Neural cell (in vitro differentiated cells): Measurements from ENCODE around the gene PTPRN2. TPM values are rescaled to one million over a fixed set of nuclear protein-coding genes. Genes with fewer than 3 reads are reported as not detected.

Experiments used
- H2AFZ ChIP-seq: fragments of 200-600, 300-800 bp; sonication (generic), shearing (Covaris generic); 2 replicates; pipeline ENCODE4 v1.6.0; 2014; ENCODE audit warnings: low read depth, mild to moderate bottlenecking, antibody characterized with exemption, low read length, moderate library complexity
- H3F3A ChIP-seq: fragments of 200-600 bp; shearing (Covaris generic); 2 replicates; pipeline ENCODE4 v1.6.1; 2016; ENCODE audit warnings: mild to moderate bottlenecking, moderate library complexity, mixed read lengths, antibody characterized with exemption, low read length; ENCODE audit not compliant: insufficient read depth, poor library complexity, severe bottlenecking
- H3K27ac ChIP-seq: fragments of 200-600, 300-800 bp; sonication (generic), shearing (Covaris generic); 2 replicates; pipeline ENCODE4 v1.5.1; 2014; ENCODE audit warnings: mild to moderate bottlenecking, low read length, moderate library complexity
- H3K27me3 ChIP-seq: fragments of 300-800, 200-600 bp; sonication (generic), shearing (Covaris generic); 2 replicates; pipeline ENCODE4 v1.6.0; 2014; ENCODE audit warnings: mild to moderate bottlenecking, low read depth, low read length, moderate library complexity; ENCODE audit not compliant: insufficient read depth
- H3K36me3 ChIP-seq: fragments of 300-800, 200-600 bp; sonication (generic), shearing (Covaris generic); 2 replicates; pipeline ENCODE4 v1.5.1; 2014; ENCODE audit warnings: mild to moderate bottlenecking, antibody characterized with exemption, low read length, moderate library complexity; ENCODE audit not compliant: insufficient read depth
- H3K4me2 ChIP-seq: fragments of 300-800, 200-600 bp; sonication (generic), shearing (Covaris generic); 2 replicates; pipeline ENCODE4 v1.6.0; 2014; ENCODE audit warnings: mild to moderate bottlenecking, low read length
- H3K4me3 ChIP-seq: fragments of 300-800, 200-600 bp; sonication (generic), shearing (Covaris generic); 2 replicates; pipeline ENCODE4 v1.5.1; 2014; ENCODE audit warnings: mild to moderate bottlenecking, low read length, moderate library complexity
- H3K79me2 ChIP-seq: fragments of 200-600 bp; shearing (Covaris generic); replicated peaks from 2 replicates; pipeline ENCODE4 v1.6.0; 2014; ENCODE audit warnings: mild to moderate bottlenecking, low read length, moderate library complexity; ENCODE audit not compliant: insufficient read depth
- H3K9ac ChIP-seq: fragments of 300-800, 200-600 bp; sonication (generic), shearing (Covaris generic); 2 replicates; pipeline ENCODE4 v1.6.1; 2016; ENCODE audit warnings: mild to moderate bottlenecking, low read length, mixed read lengths
- H3K9me2 ChIP-seq: fragments of 200-600 bp; shearing (Covaris generic); 2 replicates; pipeline ENCODE4 v1.6.1; 2016; ENCODE audit warnings: mild to moderate bottlenecking, low read length, mixed read lengths; ENCODE audit not compliant: insufficient read depth
- H3K9me3 ChIP-seq: fragments of 200-600, 300-800 bp; sonication (generic), shearing (Covaris generic); 2 replicates; pipeline ENCODE4 v1.6.1; 2016; ENCODE audit warnings: mild to moderate bottlenecking, mixed run types, low read length, moderate library complexity, mixed read lengths
- H4K20me1 ChIP-seq: fragments of 200-600 bp; shearing (Covaris generic); 2 replicates; pipeline ENCODE4 v1.6.1; 2016; ENCODE audit warnings: mild to moderate bottlenecking, mixed run types; ENCODE audit not compliant: insufficient read depth
- CTCF ChIP-seq: fragments of 450-650 bp; IDR thresholded peaks from 2 replicates; pipeline ENCODE4 v1.5.1; 2014; ENCODE audit warnings: antibody characterized with exemption, mild to moderate bottlenecking, moderate library complexity; ENCODE audit not compliant: poor library complexity, severe bottlenecking
- EP300 ChIP-seq: fragments of 450-650 bp; conservative IDR thresholded peaks from 2 replicates; pipeline ENCODE4 v1.6.1; 2014; ENCODE audit warnings: antibody characterized with exemption, mild to moderate bottlenecking, moderate library complexity; ENCODE audit not compliant: poor library complexity, severe bottlenecking
- EZH2 ChIP-seq: fragments of 200-600, 300-800 bp; shearing (Covaris generic), sonication (generic); IDR thresholded peaks from 2 replicates; pipeline ENCODE4 v1.6.1; 2014; ENCODE audit warnings: antibody characterized with exemption, low read length, borderline replicate concordance, mild to moderate bottlenecking; ENCODE audit not compliant: insufficient read depth, poor library complexity, severe bottlenecking
- MXI1 ChIP-seq: fragments of 450-650 bp; conservative IDR thresholded peaks from 2 replicates; pipeline ENCODE4 v1.6.1; 2014; ENCODE audit warnings: antibody characterized with exemption, mild to moderate bottlenecking; ENCODE audit not compliant: poor library complexity, severe bottlenecking
- POLR2AphosphoS5 ChIP-seq: IDR thresholded peaks from 2 replicates; pipeline ENCODE4 v1.6.1; 2012
- RAD21 ChIP-seq: fragments of 450-650 bp; conservative IDR thresholded peaks from 2 replicates; pipeline ENCODE4 v1.6.1; 2014; ENCODE audit warnings: antibody characterized with exemption, mild to moderate bottlenecking, moderate library complexity
- REST ChIP-seq: IDR thresholded peaks from 2 replicates; pipeline ENCODE4 v1.6.1; 2012; ENCODE audit warnings: borderline replicate concordance
- SMC3 ChIP-seq: fragments of 450-650 bp; conservative IDR thresholded peaks from 2 replicates; pipeline ENCODE4 v1.6.1; 2014; ENCODE audit warnings: antibody characterized with exemption, mild to moderate bottlenecking, moderate library complexity; ENCODE audit not compliant: poor library complexity
- TAF1 ChIP-seq: IDR thresholded peaks from 2 replicates; pipeline ENCODE4 v1.6.1; 2012; ENCODE audit warnings: low read depth
- polyA plus RNA-seq: library from polyadenylated mRNA; depleted of rRNA; stranded (reverse); fragments of >200 nt; gene quantifications from 2 replicates; pipeline ENCODE4 v1.2.3, GENCODE V29; 2014

The PTPRN2 gene
- polyA plus RNA-seq, 1 donor from 2014 or later: 31.0 TPM

- Histone ChIP-seq H3K27me3 (peaks cover 1% of the 10 kb centered on the region), H3K9me3 (peaks cover 5% of the 10 kb centered on the region), H3K9ac (no peak overlapping the region), H3F3A (no peaks in the 10 kb centered on the region), H3K4me3 (no peak overlapping the region), H3K36me3 (no peaks in the 10 kb centered on the region), H3K79me2 (no peaks in the 10 kb centered on the region), H4K20me1 (no peaks in the 10 kb centered on the region), H3K9me2 (no peaks in the 10 kb centered on the region), H3K4me2 (no peak overlapping the region), H3K27ac (no peak overlapping the region), H2AFZ (no peak overlapping the region)
- no peak for TF ChIP-seq CTCF
- no peak for TF ChIP-seq POLR2AphosphoS5
These were observed 815.9 kb downstream of the PTPRN2 start for GRCh38 chr7:157771689-157772088.

DNA sequence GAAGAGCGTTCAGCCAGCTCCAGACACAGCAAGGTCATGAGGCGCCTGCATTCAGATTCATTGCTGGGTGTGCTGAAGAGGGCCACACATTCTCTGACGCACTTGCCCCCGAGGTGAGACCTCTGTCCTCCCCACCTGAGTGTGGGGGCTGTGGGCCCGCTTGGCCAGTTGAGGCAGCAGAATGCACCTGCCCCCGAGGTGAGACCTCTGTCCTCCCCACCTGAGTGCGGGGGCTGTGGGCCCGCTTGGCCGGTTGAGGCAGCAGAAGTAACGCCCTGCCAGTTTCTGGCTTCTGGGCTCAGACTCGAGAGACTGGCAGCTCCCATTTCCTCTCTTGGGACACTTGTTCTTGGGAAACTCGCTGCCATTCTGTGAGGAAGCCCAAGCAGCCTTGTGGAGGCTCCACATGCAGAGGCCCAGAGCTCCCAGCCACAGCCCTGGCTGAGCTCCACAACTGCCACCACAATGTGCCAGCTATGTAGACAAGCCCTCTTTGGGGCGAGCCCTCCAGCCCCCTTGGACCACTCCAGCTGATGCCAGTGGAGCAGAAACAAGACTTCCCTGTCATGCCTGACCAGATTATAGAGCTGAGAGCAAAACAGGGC, 816.8 kb downstream of the PTPRN2 start:
- H3F3A ChIP-seq: no peaks in the 10 kb centered on the region

More for the DNA sequence above, 816.8 kb downstream of the PTPRN2 start:
- Histone ChIP-seq H4K20me1 (no peaks in the 10 kb centered on the region), H3K79me2 (no peaks in the 10 kb centered on the region), H3K4me2 (no peak overlapping the region), H3K9ac (peak overlapping the region; percentile 9), H3K27me3 (no peaks in the 10 kb centered on the region), H2AFZ (no peak overlapping the region), H3K36me3 (no peaks in the 10 kb centered on the region), H3K4me3 (no peak overlapping the region), H3K9me2 (no peaks in the 10 kb centered on the region), H3K9me3 (peaks cover 5% of the 10 kb centered on the region), H3K27ac (no peak overlapping the region)
- no peak for TF ChIP-seq TAF1
- TF ChIP-seq CTCF: no peak
- TF ChIP-seq MXI1: no peak
- TF ChIP-seq SMC3: no peak
- TF ChIP-seq POLR2AphosphoS5: no peak
- TF ChIP-seq REST: no peak
- TF ChIP-seq RAD21: no peak
- no peak for TF ChIP-seq EP300
- no peak for TF ChIP-seq EZH2
